Liver (tissue), 9 donors: Measurements from ENCODE around the gene FAM222A. TPM values are rescaled to one million over a fixed set of nuclear protein-coding genes. Genes with fewer than 3 reads are reported as not detected.

Experiments used
- DNase-seq: peaks from one replicate; pipeline ENCODE4 v3.0.0-alpha.2; 2017; ENCODE audit warnings: low spot score
- H3K27ac ChIP-seq, 2 donors: one replicate each; pipeline ENCODE4 v1.7.0; 2013; ENCODE audit warnings: inconsistent platforms in 2 of 2, low read length in 2 of 2, control low read depth in 1 of 2, low read depth in 1 of 2, mild to moderate bottlenecking in 1 of 2
- H3K27me3 ChIP-seq, 4 donors: one replicate each; pipeline versions ENCODE4 v1.6.1 to v1.7.0; 2013; ENCODE audit warnings: low read length in 3 of 4, inconsistent platforms in 1 of 4, mild to moderate bottlenecking in 1 of 4, moderate library complexity in 1 of 4; ENCODE audit not compliant: control insufficient read depth in 4 of 4, insufficient read depth in 4 of 4
- H3K36me3 ChIP-seq, 4 donors: one replicate each; pipeline versions ENCODE4 v1.6.1 to v1.7.0; 2013; ENCODE audit warnings: low read length in 3 of 4, mild to moderate bottlenecking in 3 of 4, low read depth in 1 of 4, moderate library complexity in 1 of 4; ENCODE audit not compliant: control insufficient read depth in 4 of 4, insufficient read depth in 3 of 4
- H3K4me1 ChIP-seq, 4 donors: one replicate each; pipeline versions ENCODE4 v1.6.1 to v1.7.0; 2013; ENCODE audit warnings: low read length in 3 of 4, mild to moderate bottlenecking in 3 of 4, moderate library complexity in 1 of 4; ENCODE audit not compliant: control insufficient read depth in 4 of 4, insufficient read depth in 4 of 4
- H3K4me3 ChIP-seq, 3 donors: one replicate each; pipeline versions ENCODE4 v1.6.1 to v1.7.0; 2013; ENCODE audit warnings: low read length in 3 of 3, control low read depth in 1 of 3, low read depth in 1 of 3, mild to moderate bottlenecking in 1 of 3
- H3K9ac ChIP-seq, 2 donors: one replicate each; pipeline ENCODE4 v1.7.0; 2013; ENCODE audit warnings: low read length in 2 of 2, mild to moderate bottlenecking in 2 of 2, moderate library complexity in 2 of 2, control low read depth in 1 of 2, low read depth in 1 of 2
- H3K9me3 ChIP-seq, 4 donors: one replicate each; pipeline versions ENCODE4 v1.6.1 to v1.7.0; 2013; ENCODE audit warnings: low read length in 3 of 4; ENCODE audit not compliant: control insufficient read depth in 4 of 4
- FOXA1 ChIP-seq: IDR thresholded peaks from 2 replicates; pipeline ENCODE4 v1.6.1; 2016; ENCODE audit warnings: antibody characterized with exemption
- FOXA2 ChIP-seq: IDR thresholded peaks from 2 replicates; pipeline ENCODE4 v1.6.1; 2016; ENCODE audit warnings: antibody characterized with exemption
- GABPA ChIP-seq, 2 donors: IDR thresholded peaks in 1 of 2; conservative IDR thresholded peaks in 1 of 2; 2 replicates each; pipeline ENCODE4 v1.6.1; 2016; ENCODE audit warnings: antibody characterized with exemption in 2 of 2, mild to moderate bottlenecking in 1 of 2, moderate library complexity in 1 of 2
- HNF4A ChIP-seq, 2 donors: conservative IDR thresholded peaks; 2 replicates each; pipeline ENCODE4 v1.6.1; 2016; ENCODE audit warnings: antibody characterized with exemption in 2 of 2, mild to moderate bottlenecking in 2 of 2
- NR2F2 ChIP-seq: IDR thresholded peaks from 2 replicates; pipeline ENCODE4 v1.6.1; 2016; ENCODE audit warnings: antibody characterized with exemption
- RXRA ChIP-seq, 2 donors: IDR thresholded peaks; 2 replicates each; pipeline ENCODE4 v1.6.1; 2017 to 2018; ENCODE audit warnings: antibody characterized with exemption in 2 of 2, mild to moderate bottlenecking in 1 of 2
- SP1 ChIP-seq: IDR thresholded peaks from 2 replicates; pipeline ENCODE4 v1.6.1; 2018; ENCODE audit warnings: antibody characterized with exemption, mild to moderate bottlenecking
- TAF1 ChIP-seq: conservative IDR thresholded peaks from 2 replicates; pipeline ENCODE4 v1.6.1; 2016; ENCODE audit warnings: antibody characterized with exemption, mild to moderate bottlenecking
- YY1 ChIP-seq: IDR thresholded peaks from 2 replicates; pipeline ENCODE4 v1.6.1; 2016; ENCODE audit warnings: antibody characterized with exemption, mild to moderate bottlenecking
- WGBS: extraction: QIAGEN DNeasy Blood & Tissue Kit; methylation state at CpG from one replicate; pipeline ENCODE4 v1.1.7; 2013; 5-methylcytosine and 5-hydroxymethylcytosine counted together
- polyA plus RNA-seq, 2 donors: library from polyadenylated mRNA; stranded (reverse) in 1 of 2; unstranded in 1 of 2; fragments of 200-250 nt in 1 of 2; fragments of >200 nt in 1 of 2; fragmentation: Nextera tagmentation in 1 of 2; extraction: Ambion mirVana in 1 of 2; gene quantifications; one replicate each; pipeline versions ENCODE4 v1.2.1 to v1.2.3, GENCODE V29; 2013 to 2015
- total RNA-seq, 2 donors: library from RNA; depleted of rRNA; stranded (reverse); fragments of >200 nt; gene quantifications; one replicate each; pipeline ENCODE4 v1.2.3, GENCODE V29; 2014
- TF ChIP-seq, protein P1 (sequence below): IDR thresholded peaks from 2 replicates; pipeline ENCODE4 v1.6.1; 2016; ENCODE audit warnings: antibody characterized with exemption
- TF ChIP-seq, protein P2 (sequence below): IDR thresholded peaks from 2 replicates; pipeline ENCODE4 v1.6.1; 2016; ENCODE audit warnings: antibody characterized with exemption
- TF ChIP-seq, protein P3 (sequence below): IDR thresholded peaks from 2 replicates; pipeline ENCODE4 v1.6.1; 2016; ENCODE audit warnings: antibody characterized with exemption, mild to moderate bottlenecking
- TF ChIP-seq, protein P4 (sequence below): IDR thresholded peaks from 2 replicates; pipeline ENCODE4 v1.6.1; 2016; ENCODE audit warnings: antibody characterized with exemption
- TF ChIP-seq, protein P5 (sequence below): fragments of 150-350 bp; IDR thresholded peaks from 2 replicates; pipeline ENCODE4 v1.5.1; 2017; ENCODE audit warnings: improper control_type of control experiment, low read depth, low read length; ENCODE audit not compliant: missing input control
- donor health status: healthy.
- donor health status: healthy.
- donor health status: healthy.
- donor health status: healthy.
- donor health status: healthy.

Gene FAM222A
- total and polyA plus RNA-seq, 4 donors, result 0.97 to 2.2 (median 1.9) TPM

DNA sequence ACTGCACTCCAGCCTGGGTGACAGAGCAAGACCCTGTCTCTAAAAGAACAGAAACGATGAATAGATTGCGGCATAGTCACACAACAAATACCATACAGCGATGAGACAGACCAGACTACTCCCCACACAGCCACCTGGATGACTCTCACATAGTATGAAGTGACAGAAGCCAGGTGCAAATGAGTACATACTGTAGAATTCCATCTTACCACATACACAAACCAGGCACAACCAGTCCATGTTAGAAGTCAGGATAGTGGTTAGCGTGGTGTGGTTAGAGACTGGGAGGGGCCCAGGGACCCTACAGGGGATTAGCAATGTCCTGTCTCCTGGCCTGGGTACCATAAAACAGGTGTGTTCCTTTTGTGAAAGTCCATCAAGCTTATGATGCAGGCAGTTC, 53.8 kb downstream of the FAM222A start:
- peaks cover 0 to 5% (median under 1%) of the 10 kb centered on the region in 4 donors for H3K4me1 ChIP-seq
- TF ChIP-seq SP1 (no peak), NR2F2 (no peak), YY1 (no peak), TAF1 (no peak), HNF4A (conservative IDR thresholded peaks at IDR 0.05) (no peak), GABPA (IDR thresholded peaks at IDR 0.05 in 1 of 2, conservative IDR thresholded peaks at IDR 0.05 in 1 of 2) (no peak), FOXA1 (no peak)
- TF ChIP-seq, protein P1, sequence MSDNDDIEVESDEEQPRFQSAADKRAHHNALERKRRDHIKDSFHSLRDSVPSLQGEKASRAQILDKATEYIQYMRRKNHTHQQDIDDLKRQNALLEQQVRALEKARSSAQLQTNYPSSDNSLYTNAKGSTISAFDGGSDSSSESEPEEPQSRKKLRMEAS, result no peak
- TF ChIP-seq, protein P2, sequence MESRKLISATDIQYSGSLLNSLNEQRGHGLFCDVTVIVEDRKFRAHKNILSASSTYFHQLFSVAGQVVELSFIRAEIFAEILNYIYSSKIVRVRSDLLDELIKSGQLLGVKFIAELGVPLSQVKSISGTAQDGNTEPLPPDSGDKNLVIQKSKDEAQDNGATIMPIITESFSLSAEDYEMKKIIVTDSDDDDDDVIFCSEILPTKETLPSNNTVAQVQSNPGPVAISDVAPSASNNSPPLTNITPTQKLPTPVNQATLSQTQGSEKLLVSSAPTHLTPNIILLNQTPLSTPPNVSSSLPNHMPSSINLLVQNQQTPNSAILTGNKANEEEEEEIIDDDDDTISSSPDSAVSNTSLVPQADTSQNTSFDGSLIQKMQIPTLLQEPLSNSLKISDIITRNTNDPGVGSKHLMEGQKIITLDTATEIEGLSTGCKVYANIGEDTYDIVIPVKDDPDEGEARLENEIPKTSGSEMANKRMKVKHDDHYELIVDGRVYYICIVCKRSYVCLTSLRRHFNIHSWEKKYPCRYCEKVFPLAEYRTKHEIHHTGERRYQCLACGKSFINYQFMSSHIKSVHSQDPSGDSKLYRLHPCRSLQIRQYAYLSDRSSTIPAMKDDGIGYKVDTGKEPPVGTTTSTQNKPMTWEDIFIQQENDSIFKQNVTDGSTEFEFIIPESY, result no peak
- TF ChIP-seq, protein P3, sequence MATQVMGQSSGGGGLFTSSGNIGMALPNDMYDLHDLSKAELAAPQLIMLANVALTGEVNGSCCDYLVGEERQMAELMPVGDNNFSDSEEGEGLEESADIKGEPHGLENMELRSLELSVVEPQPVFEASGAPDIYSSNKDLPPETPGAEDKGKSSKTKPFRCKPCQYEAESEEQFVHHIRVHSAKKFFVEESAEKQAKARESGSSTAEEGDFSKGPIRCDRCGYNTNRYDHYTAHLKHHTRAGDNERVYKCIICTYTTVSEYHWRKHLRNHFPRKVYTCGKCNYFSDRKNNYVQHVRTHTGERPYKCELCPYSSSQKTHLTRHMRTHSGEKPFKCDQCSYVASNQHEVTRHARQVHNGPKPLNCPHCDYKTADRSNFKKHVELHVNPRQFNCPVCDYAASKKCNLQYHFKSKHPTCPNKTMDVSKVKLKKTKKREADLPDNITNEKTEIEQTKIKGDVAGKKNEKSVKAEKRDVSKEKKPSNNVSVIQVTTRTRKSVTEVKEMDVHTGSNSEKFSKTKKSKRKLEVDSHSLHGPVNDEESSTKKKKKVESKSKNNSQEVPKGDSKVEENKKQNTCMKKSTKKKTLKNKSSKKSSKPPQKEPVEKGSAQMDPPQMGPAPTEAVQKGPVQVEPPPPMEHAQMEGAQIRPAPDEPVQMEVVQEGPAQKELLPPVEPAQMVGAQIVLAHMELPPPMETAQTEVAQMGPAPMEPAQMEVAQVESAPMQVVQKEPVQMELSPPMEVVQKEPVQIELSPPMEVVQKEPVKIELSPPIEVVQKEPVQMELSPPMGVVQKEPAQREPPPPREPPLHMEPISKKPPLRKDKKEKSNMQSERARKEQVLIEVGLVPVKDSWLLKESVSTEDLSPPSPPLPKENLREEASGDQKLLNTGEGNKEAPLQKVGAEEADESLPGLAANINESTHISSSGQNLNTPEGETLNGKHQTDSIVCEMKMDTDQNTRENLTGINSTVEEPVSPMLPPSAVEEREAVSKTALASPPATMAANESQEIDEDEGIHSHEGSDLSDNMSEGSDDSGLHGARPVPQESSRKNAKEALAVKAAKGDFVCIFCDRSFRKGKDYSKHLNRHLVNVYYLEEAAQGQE, result no peak
- 96% methylated on average over 4 of the region's 4 CpGs for WGBS
- no peaks in the 10 kb centered on the region for H3K36me3 ChIP-seq
- no peaks in the 10 kb centered on the region for H3K27me3 ChIP-seq
- no peaks in the 10 kb centered on the region for H3K9me3 ChIP-seq
- H3K4me3 ChIP-seq, result no peak overlapping the region
- no peak overlapping the region for H3K27ac ChIP-seq
- peak; percentile 8 for DNase-seq
- H3K9ac ChIP-seq, result no peak overlapping the region

DNA sequence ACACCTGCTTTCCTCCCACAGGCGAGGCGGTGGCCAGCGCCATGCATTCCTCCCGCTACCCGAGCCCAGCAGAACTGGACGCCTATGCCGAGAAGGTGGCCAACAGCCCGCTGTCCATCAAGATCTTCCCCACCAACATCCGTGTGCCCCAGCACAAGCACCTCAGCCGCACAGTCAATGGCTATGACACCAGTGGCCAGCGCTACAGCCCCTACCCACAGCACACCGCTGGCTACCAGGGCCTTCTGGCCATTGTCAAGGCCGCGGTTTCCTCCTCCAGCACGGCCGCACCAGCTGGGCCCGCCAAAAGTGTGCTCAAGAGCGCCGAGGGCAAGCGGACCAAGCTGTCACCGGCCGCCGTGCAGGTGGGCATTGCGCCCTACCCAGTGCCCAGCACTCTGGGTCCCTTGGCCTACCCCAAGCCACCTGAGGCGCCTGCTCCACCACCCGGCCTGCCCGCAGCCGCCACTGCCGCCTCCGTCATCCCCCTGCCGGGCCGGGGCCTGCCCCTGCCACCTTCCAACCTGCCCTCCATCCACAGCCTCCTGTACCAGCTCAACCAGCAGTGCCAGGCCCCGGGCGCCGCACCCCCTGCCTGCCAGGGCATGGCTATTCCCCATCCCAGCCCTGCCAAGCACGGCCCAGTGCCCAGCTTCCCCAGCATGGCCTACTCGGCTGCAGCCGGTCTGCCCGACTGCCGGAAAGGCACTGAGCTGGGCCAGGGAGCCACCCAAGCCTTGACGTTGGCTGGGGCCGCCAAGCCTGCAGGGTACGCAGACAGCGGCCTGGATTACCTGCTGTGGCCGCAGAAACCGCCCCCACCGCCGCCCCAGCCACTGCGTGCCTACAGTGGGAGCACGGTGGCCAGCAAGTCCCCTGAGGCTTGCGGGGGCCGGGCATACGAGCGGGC, 54.6 kb downstream of the FAM222A start:
- Histone ChIP-seq H3K4me1 (peaks cover 0 to 13% (median 8%) of the 10 kb centered on the region in 4 donors), H3K27ac (no peak overlapping the region), H3K4me3 (no peak overlapping the region), H3K9ac (no peak overlapping the region), H3K27me3 (no peaks in the 10 kb centered on the region), H3K36me3 (no peaks in the 10 kb centered on the region), H3K9me3 (no peaks in the 10 kb centered on the region)
- peak; percentile 23 for DNase-seq
- WGBS, result 96% methylated on average over 54 of the region's 54 CpGs
- TF ChIP-seq SP1, result no peak
- TF ChIP-seq RXRA (IDR thresholded peaks at IDR 0.05), result no peak
- no peak for TF ChIP-seq FOXA1
- TF ChIP-seq, protein P4, sequence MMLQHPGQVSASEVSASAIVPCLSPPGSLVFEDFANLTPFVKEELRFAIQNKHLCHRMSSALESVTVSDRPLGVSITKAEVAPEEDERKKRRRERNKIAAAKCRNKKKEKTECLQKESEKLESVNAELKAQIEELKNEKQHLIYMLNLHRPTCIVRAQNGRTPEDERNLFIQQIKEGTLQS, result no peak
- no peak for TF ChIP-seq GABPA (IDR thresholded peaks at IDR 0.05 in 1 of 2, conservative IDR thresholded peaks at IDR 0.05 in 1 of 2)
- no peak for TF ChIP-seq FOXA2
- TF ChIP-seq, protein P2, result no peak
- TF ChIP-seq NR2F2, result no peak
- TF ChIP-seq TAF1, result no peak
- TF ChIP-seq, protein P1, result no peak
- TF ChIP-seq, protein P5, sequence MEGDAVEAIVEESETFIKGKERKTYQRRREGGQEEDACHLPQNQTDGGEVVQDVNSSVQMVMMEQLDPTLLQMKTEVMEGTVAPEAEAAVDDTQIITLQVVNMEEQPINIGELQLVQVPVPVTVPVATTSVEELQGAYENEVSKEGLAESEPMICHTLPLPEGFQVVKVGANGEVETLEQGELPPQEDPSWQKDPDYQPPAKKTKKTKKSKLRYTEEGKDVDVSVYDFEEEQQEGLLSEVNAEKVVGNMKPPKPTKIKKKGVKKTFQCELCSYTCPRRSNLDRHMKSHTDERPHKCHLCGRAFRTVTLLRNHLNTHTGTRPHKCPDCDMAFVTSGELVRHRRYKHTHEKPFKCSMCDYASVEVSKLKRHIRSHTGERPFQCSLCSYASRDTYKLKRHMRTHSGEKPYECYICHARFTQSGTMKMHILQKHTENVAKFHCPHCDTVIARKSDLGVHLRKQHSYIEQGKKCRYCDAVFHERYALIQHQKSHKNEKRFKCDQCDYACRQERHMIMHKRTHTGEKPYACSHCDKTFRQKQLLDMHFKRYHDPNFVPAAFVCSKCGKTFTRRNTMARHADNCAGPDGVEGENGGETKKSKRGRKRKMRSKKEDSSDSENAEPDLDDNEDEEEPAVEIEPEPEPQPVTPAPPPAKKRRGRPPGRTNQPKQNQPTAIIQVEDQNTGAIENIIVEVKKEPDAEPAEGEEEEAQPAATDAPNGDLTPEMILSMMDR, result no peak
- TF ChIP-seq, protein P3, result no peak
